Measurements from ENCODE around the gene CD44.

GRCh38 chr11:35271031-35271430, 132.1 kb downstream of the CD44 start:
- TF ChIP-seq CTCF (IDR thresholded peaks at IDR 0.05), result no peak
- no peak for TF ChIP-seq POLR2A (IDR thresholded peaks at IDR 0.05)

All from heart left ventricle (tissue), 13 donors.